ENCODE data around the gene JAZF1.

GRCh38 chr7:28104041-28104541 is 76.5 kb downstream of the JAZF1 start:
- TF ChIP-seq CTCF (IDR thresholded peaks at IDR 0.05; ENCODE audit: low read length): no peak
- no peak for TF ChIP-seq EZH2 (IDR thresholded peaks at IDR 0.05; ENCODE audit: borderline replicate concordance, low read length)

All from OCI-LY1 (cell line).